GM20431 (cell line): ENCODE measurements around the gene LRRC59.

Source experiments
- in situ Hi-C: fragments of 300-500 bp; cut with MseI, MboI; formaldehyde crosslinking; loops from one replicate; pipeline ENCODE4 v1.15.0; 2020; ENCODE audit warnings: low sequenced_read_pairs; ENCODE audit not compliant: unreplicated experiment

The LRRC59 gene

GRCh38 chr17:50363217-50364060 lies 33.9 kb downstream of the LRRC59 start:
- in situ Hi-C loops = no loop called here

GRCh38 chr17:50362661-50363060 lies 34.7 kb downstream of the LRRC59 start:
- in situ Hi-C loops = no loop called here

- in situ Hi-C loops = no loop called here
Observed at GRCh38 chr17:50361561-50362480, 35.5 kb downstream of the LRRC59 start.

- in situ Hi-C loops = no loop called here
Observed at GRCh38 chr17:50360486-50361115, 36.7 kb downstream of the LRRC59 start.

- in situ Hi-C loops = no loop called here
Observed at GRCh38 chr17:50359998-50360461, 37.3 kb downstream of the LRRC59 start.

- in situ Hi-C loops = no loop called here
Observed at GRCh38 chr17:50359005-50359699, 38.2 kb downstream of the LRRC59 start.

GRCh38 chr17:50358177-50358576 lies 39.1 kb downstream of the LRRC59 start:
- in situ Hi-C loops = no loop called here

GRCh38 chr17:50356892-50357510 lies 40.3 kb downstream of the LRRC59 start:
- in situ Hi-C loops = no loop called here

- in situ Hi-C loops = no loop called here
Observed at GRCh38 chr17:50356418-50356817, 40.9 kb downstream of the LRRC59 start.

GRCh38 chr17:50355701-50356341 lies 41.5 kb downstream of the LRRC59 start:
- in situ Hi-C loops = no loop called here

GRCh38 chr17:50355336-50355700 lies 42.0 kb downstream of the LRRC59 start:
- in situ Hi-C loops = no loop called here

- in situ Hi-C loops = no loop called here
Observed at GRCh38 chr17:50354776-50355175, 42.5 kb downstream of the LRRC59 start.

- in situ Hi-C loops = no loop called here
Observed at GRCh38 chr17:50354198-50354597, 43.1 kb downstream of the LRRC59 start.

- in situ Hi-C loops = no loop called here
Observed at GRCh38 chr17:50353600-50354195, 43.6 kb downstream of the LRRC59 start.

GRCh38 chr17:50352693-50353599 lies 44.4 kb downstream of the LRRC59 start:
- in situ Hi-C loops = no loop called here

GRCh38 chr17:50352072-50352692 lies 45.1 kb downstream of the LRRC59 start:
- in situ Hi-C loops = no loop called here

- in situ Hi-C loops = no loop called here
Observed at GRCh38 chr17:50350733-50351132, 46.6 kb downstream of the LRRC59 start.
